HG03432 (cell line): ENCODE results near the gene PIGL.

Source experiments
- ATAC-seq: cut with Tn5 transposase; IDR thresholded peaks from one replicate; pipeline ENCODE4 v1.9.1; 2021; ENCODE audit warnings: mild to moderate bottlenecking, moderate library complexity; ENCODE audit not compliant: unreplicated experiment

PIGL gene

GRCh38 chr17:16352303-16352666 lies 135.3 kb downstream of the PIGL start:
- no peak for ATAC-seq

- ATAC-seq = peak; percentile 50
These were observed 135.8 kb downstream of the PIGL start for GRCh38 chr17:16352667-16353316.

- ATAC-seq = peak; percentile 78
These were observed 136.5 kb downstream of the PIGL start, which contains the start of gene CENPV for GRCh38 chr17:16353317-16354174. TSS of gene CENPV (minus strand) at chr17:16353469. CDS start at chr17:16353436, 33 bp downstream.

GRCh38 chr17:16354585-16354984 lies 137.6 kb downstream of the PIGL start:
- no peak for ATAC-seq

GRCh38 chr17:16358394-16358793 lies 141.4 kb downstream of the PIGL start:
- ATAC-seq = no peak

- ATAC-seq = no peak
These were observed 144.9 kb downstream of the PIGL start for GRCh38 chr17:16361874-16362273.

GRCh38 chr17:16363749-16364536 lies 146.9 kb downstream of the PIGL start:
- peak; percentile 76 for ATAC-seq

- ATAC-seq = no peak
These were observed 147.6 kb downstream of the PIGL start for GRCh38 chr17:16364625-16365024.

- no peak for ATAC-seq
These were observed 154.7 kb downstream of the PIGL start for GRCh38 chr17:16371742-16372141.

- no peak for ATAC-seq
These were observed 157.3 kb downstream of the PIGL start for GRCh38 chr17:16374146-16374938.
